ENCODE data around the gene TRIP13. TPM values are rescaled to one million over a fixed set of nuclear protein-coding genes. Genes with fewer than 3 reads are reported as not detected.

The TRIP13 gene
- total and polyA plus RNA-seq, 2 experiments from 2014 or later: 42.5 to 44.8 TPM

GRCh38 chr5:893711-894110 lies 1.0 kb downstream of the TRIP13 start (continued):
- TF ChIP-seq ZNF462 (CRISPR knock-in tag; IDR thresholded peaks at IDR 0.05): no peak
- TF ChIP-seq ZNF114 (CRISPR knock-in tag; IDR thresholded peaks at IDR 0.05): no peak
- no peak for TF ChIP-seq POLR2AphosphoS5 (IDR thresholded peaks at IDR 0.05; ENCODE audit: low read depth)
- no peak for TF ChIP-seq EZH2phosphoT487 (IDR thresholded peaks at IDR 0.05; ENCODE audit: unreplicated experiment)
- TF ChIP-seq, protein P1, sequence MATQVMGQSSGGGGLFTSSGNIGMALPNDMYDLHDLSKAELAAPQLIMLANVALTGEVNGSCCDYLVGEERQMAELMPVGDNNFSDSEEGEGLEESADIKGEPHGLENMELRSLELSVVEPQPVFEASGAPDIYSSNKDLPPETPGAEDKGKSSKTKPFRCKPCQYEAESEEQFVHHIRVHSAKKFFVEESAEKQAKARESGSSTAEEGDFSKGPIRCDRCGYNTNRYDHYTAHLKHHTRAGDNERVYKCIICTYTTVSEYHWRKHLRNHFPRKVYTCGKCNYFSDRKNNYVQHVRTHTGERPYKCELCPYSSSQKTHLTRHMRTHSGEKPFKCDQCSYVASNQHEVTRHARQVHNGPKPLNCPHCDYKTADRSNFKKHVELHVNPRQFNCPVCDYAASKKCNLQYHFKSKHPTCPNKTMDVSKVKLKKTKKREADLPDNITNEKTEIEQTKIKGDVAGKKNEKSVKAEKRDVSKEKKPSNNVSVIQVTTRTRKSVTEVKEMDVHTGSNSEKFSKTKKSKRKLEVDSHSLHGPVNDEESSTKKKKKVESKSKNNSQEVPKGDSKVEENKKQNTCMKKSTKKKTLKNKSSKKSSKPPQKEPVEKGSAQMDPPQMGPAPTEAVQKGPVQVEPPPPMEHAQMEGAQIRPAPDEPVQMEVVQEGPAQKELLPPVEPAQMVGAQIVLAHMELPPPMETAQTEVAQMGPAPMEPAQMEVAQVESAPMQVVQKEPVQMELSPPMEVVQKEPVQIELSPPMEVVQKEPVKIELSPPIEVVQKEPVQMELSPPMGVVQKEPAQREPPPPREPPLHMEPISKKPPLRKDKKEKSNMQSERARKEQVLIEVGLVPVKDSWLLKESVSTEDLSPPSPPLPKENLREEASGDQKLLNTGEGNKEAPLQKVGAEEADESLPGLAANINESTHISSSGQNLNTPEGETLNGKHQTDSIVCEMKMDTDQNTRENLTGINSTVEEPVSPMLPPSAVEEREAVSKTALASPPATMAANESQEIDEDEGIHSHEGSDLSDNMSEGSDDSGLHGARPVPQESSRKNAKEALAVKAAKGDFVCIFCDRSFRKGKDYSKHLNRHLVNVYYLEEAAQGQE (IDR thresholded peaks at IDR 0.05; ENCODE audit: unreplicated experiment): no peak
- TF ChIP-seq CREB1 (CRISPR knock-in tag; IDR thresholded peaks at IDR 0.05; ENCODE audit: low read depth): no peak
- no peak for TF ChIP-seq EZH2 (IDR thresholded peaks at IDR 0.05; ENCODE audit: low read depth, unreplicated experiment)
